COLO668 (cell line): ENCODE data around the gene KCNQ2.
"Not testable (repeated sequence)": the region's sequence is repeated elsewhere in the genome, so short reads cannot be mapped to it uniquely, and the experiment has no call there.

ENCODE experiments used
- DNase-seq: peaks from one replicate; lab custom pipeline; 2025; ENCODE audit not compliant: unreplicated experiment; lab: John Stamatoyannopoulos, UW

The KCNQ2 gene

GRCh38 chr20:63392465-63393365, 79.7 kb downstream of the KCNQ2 start:
- no peak for DNase-seq

- no peak for DNase-seq
Observed at GRCh38 chr20:63387917-63388316, 84.5 kb downstream of the KCNQ2 start.

GRCh38 chr20:63387393-63387792, 85.1 kb downstream of the KCNQ2 start:
- DNase-seq = no peak

GRCh38 chr20:63386491-63386890, 86.0 kb downstream of the KCNQ2 start:
- no peak for DNase-seq

GRCh38 chr20:63385819-63386218, 86.6 kb downstream of the KCNQ2 start:
- no peak for DNase-seq

GRCh38 chr20:63384336-63384735, 88.1 kb downstream of the KCNQ2 start:
- no peak for DNase-seq

GRCh38 chr20:63383556-63383955, 88.9 kb downstream of the KCNQ2 start:
- DNase-seq = no peak

GRCh38 chr20:63382551-63383300, 89.7 kb downstream of the KCNQ2 start:
- no peak for DNase-seq

- DNase-seq = peak; percentile 17
Observed at GRCh38 chr20:63381781-63382431, 90.5 kb downstream of the KCNQ2 start.

GRCh38 chr20:63380346-63380870, 92.0 kb downstream of the KCNQ2 start:
- DNase-seq = no peak

- not testable (repeated sequence) for DNase-seq
Observed at GRCh38 chr20:63379872-63380271, 92.6 kb downstream of the KCNQ2 start.

- DNase-seq = no peak
Observed at GRCh38 chr20:63379296-63379695, 93.2 kb downstream of the KCNQ2 start.

- DNase-seq = no peak
Observed at GRCh38 chr20:63378626-63379025, 93.8 kb downstream of the KCNQ2 start.

- no peak for DNase-seq
Observed at GRCh38 chr20:63377951-63378381, 94.5 kb downstream of the KCNQ2 start.

- peak; percentile 17 for DNase-seq
Observed at GRCh38 chr20:63377256-63377941, 95.1 kb downstream of the KCNQ2 start.

- DNase-seq = no peak
Observed at GRCh38 chr20:63376283-63377250, 95.9 kb downstream of the KCNQ2 start.

GRCh38 chr20:63375438-63375837, 97.0 kb downstream of the KCNQ2 start:
- DNase-seq = no peak

GRCh38 chr20:63374504-63374903, 98.0 kb downstream of the KCNQ2 start:
- no peak for DNase-seq

GRCh38 chr20:63373996-63374395, 98.5 kb downstream of the KCNQ2 start:
- no peak for DNase-seq
